GM12878 (cell line): Measurements from ENCODE around the gene TEX51. TPM values are rescaled to one million over a fixed set of nuclear protein-coding genes. Genes with fewer than 3 reads are reported as not detected.

Experiments used
- ATAC-seq: fragments of 200-7000 bp; cut with Tn5 transposase; 3 replicates; pipeline ENCODE4 v1.9.1; 2020; ENCODE audit warnings: mild to moderate bottlenecking, moderate library complexity
- BruUV-seq: library from RNA; stranded (reverse); fragments of 400-500 nt; replicated peaks from 2 replicates; lab custom pipeline; 2021; lab: Mats Ljungman, UMichigan
- CTCF ChIA-PET: fragments of 300-600 bp; sonication (Branson Sonifier 250); formaldehyde crosslinking; extraction: SDS; loops from one replicate; lab custom pipeline; 2021; ENCODE audit warnings: inconsistent platforms; lab: Yijun Ruan, JAX
- POLR2A ChIA-PET: fragments of 350-600 bp; formaldehyde crosslinking; extraction: SDS; loops from one replicate; lab custom pipeline; 2021; ENCODE audit warnings: inconsistent platforms; lab: Charles Lee
- RAD21 ChIA-PET: fragments of 300-600 bp; sonication (Branson Sonifier 250); formaldehyde crosslinking; loops from one replicate; lab custom pipeline; 2023; ENCODE audit warnings: antibody characterized with exemption; ENCODE audit not compliant: unreplicated experiment; lab: Charles Lee
- SMC1A ChIA-PET: fragments of 300-600 bp; sonication (Branson Sonifier 250); formaldehyde crosslinking; loops from one replicate; lab custom pipeline; 2023; ENCODE audit not compliant: unreplicated experiment, uncharacterized antibody; lab: Charles Lee
- DNase-seq: peaks from one replicate; pipeline ENCODE4 v3.0.0-alpha.2; 2011; ENCODE audit warnings: low read depth, low spot score
- FAIRE-seq: peaks from 3 replicates; lab custom pipeline; 2011; peaks lifted over from hg19 to GRCh38; lab: Jason Lieb, UNC
- H2AFZ ChIP-seq: 2 replicates; pipeline ENCODE4 v1.6.0; 2011; ENCODE audit warnings: low read depth, low read length, control low read depth; ENCODE audit not compliant: control insufficient read depth
- H3K27ac ChIP-seq: 2 replicates; pipeline ENCODE4 v1.5.1; 2011; ENCODE audit warnings: control low read depth; ENCODE audit not compliant: control insufficient read depth, insufficient read depth
- H3K27me3 ChIP-seq, 2 experiments: replicated peaks in 1 of 2; 2 replicates each; pipeline versions ENCODE4 v1.6.0 to v1.6.1; 2011; ENCODE audit warnings: low read length in 1 of 2; ENCODE audit not compliant: control insufficient read depth in 2 of 2, insufficient read depth in 2 of 2
- H3K36me3 ChIP-seq, 2 experiments: 2 replicates each; pipeline ENCODE4 v1.5.1; 2011; ENCODE audit warnings: low read length in 1 of 2; ENCODE audit not compliant: control insufficient read depth in 2 of 2, insufficient read depth in 2 of 2
- H3K4me1 ChIP-seq: 2 replicates; pipeline ENCODE4 v1.6.1; 2011; ENCODE audit warnings: mild to moderate bottlenecking, low read length, moderate library complexity, mixed read lengths; ENCODE audit not compliant: control insufficient read depth, insufficient read depth
- H3K4me2 ChIP-seq: 2 replicates; pipeline ENCODE4 v1.6.0; 2011; ENCODE audit warnings: control low read depth; ENCODE audit not compliant: control insufficient read depth, insufficient read depth
- H3K4me3 ChIP-seq: fragments of 200-600 bp; sonication (generic); 2 replicates; pipeline ENCODE4 v1.5.1; 2016
- H3K79me2 ChIP-seq: 2 replicates; pipeline ENCODE4 v1.6.0; 2011; ENCODE audit warnings: low read length; ENCODE audit not compliant: control insufficient read depth, insufficient read depth
- H3K9ac ChIP-seq: 2 replicates; pipeline ENCODE4 v1.8.0; 2011; ENCODE audit warnings: low read length, control low read depth, mixed read lengths; ENCODE audit not compliant: control insufficient read depth, insufficient read depth
- H3K9me3 ChIP-seq: replicated peaks from 3 replicates; pipeline ENCODE4 v1.5.1; 2011; ENCODE audit warnings: mild to moderate bottlenecking, low read length; ENCODE audit not compliant: control insufficient read depth, insufficient read depth
- H4K20me1 ChIP-seq: 2 replicates; pipeline ENCODE4 v1.6.0; 2011; ENCODE audit not compliant: control insufficient read depth, insufficient read depth
- BACH1 ChIP-seq: fragments of 450-650 bp; IDR thresholded peaks from 2 replicates; pipeline ENCODE4 v1.6.1; 2017; ENCODE audit warnings: mild to moderate bottlenecking, borderline replicate concordance
- BCLAF1 ChIP-seq: fragments of 450-650 bp; IDR thresholded peaks from 2 replicates; pipeline ENCODE4 v1.6.1; 2017; ENCODE audit warnings: antibody characterized with exemption, mild to moderate bottlenecking, moderate library complexity
- HDAC6 ChIP-seq: fragments of 200-600 bp; sonication (generic); IDR thresholded peaks from one replicate; pipeline ENCODE4 v1.8.0; 2017; ENCODE audit warnings: antibody characterized with exemption; ENCODE audit not compliant: unreplicated experiment
- MTA2 ChIP-seq: fragments of 450-650 bp; IDR thresholded peaks from 2 replicates; pipeline ENCODE4 v1.6.1; 2016; ENCODE audit warnings: low read depth, mild to moderate bottlenecking, moderate library complexity
- MTA3 ChIP-seq: IDR thresholded peaks from 2 replicates; pipeline ENCODE4 v1.6.1; 2012; ENCODE audit warnings: low read length, inconsistent platforms, borderline replicate concordance
- NR2C1 ChIP-seq: fragments of 450-650 bp; IDR thresholded peaks from 2 replicates; pipeline ENCODE4 v1.6.1; 2017; ENCODE audit warnings: antibody characterized with exemption, mild to moderate bottlenecking, moderate library complexity
- RB1 ChIP-seq: fragments of 450-650 bp; formaldehyde crosslinking; IDR thresholded peaks from 2 replicates; pipeline ENCODE4 v1.6.1; 2017; ENCODE audit warnings: mild to moderate bottlenecking, borderline replicate concordance
- SIN3A ChIP-seq: IDR thresholded peaks from 2 replicates; pipeline ENCODE4 v1.6.1; 2012; ENCODE audit warnings: low read depth, low read length, improper control_type of control experiment
- SMC3 ChIP-seq: IDR thresholded peaks from 2 replicates; pipeline ENCODE4 v1.6.1; 2011; ENCODE audit warnings: low read length, improper control_type of control experiment, borderline replicate concordance
- USF1 ChIP-seq: IDR thresholded peaks from 2 replicates; pipeline ENCODE4 v1.6.1; 2011; ENCODE audit warnings: borderline replicate concordance, low read depth, mild to moderate bottlenecking, moderate library complexity, mixed read lengths, low read length; ENCODE audit not compliant: insufficient read depth; ENCODE audit errors: extremely low read length
- ZNF384 ChIP-seq: IDR thresholded peaks from 2 replicates; pipeline ENCODE4 v1.6.1; 2012; ENCODE audit warnings: low read depth, mild to moderate bottlenecking, low read length, improper control_type of control experiment, borderline replicate concordance
- ZZZ3 ChIP-seq: IDR thresholded peaks from 2 replicates; pipeline ENCODE4 v1.6.1; 2011; ENCODE audit warnings: low read depth; ENCODE audit not compliant: control insufficient read depth, insufficient read length
- WGBS: methylation state at CpG from one replicate; pipeline ENCODE4 v1.1.6; 2016; ENCODE audit warnings: low lambda C conversion rate; ENCODE audit not compliant: insufficient replicate concordance, insufficient coverage; ENCODE audit errors: missing lambda C conversion rate; 5-methylcytosine and 5-hydroxymethylcytosine counted together
- in situ Hi-C: fragments of 300-500 bp; cut with MboI; formaldehyde crosslinking; loops from 9 replicates; pipeline ENCODE4 v1.14.3; 2018; ENCODE audit warnings: mixed read lengths
- intact Hi-C: fragments of 100-400 bp; cut with micrococcal nuclease; formaldehyde crosslinking; loops from one replicate; pipeline ENCODE4 v1.14.2; 2022; ENCODE audit not compliant: unreplicated experiment
- polyA plus RNA-seq, 11 experiments: library from polyadenylated mRNA; depleted of rRNA in 4 of 11; unstranded in 6 of 11; stranded (reverse) in 5 of 11; fragments of >200 nt; fragmentation: Nextera tagmentation in 4 of 11; fragmentation: Illumina TruSeq in 1 of 11; extraction: Ambion mirVana in 4 of 11; extraction: Trizol in 1 of 11; gene quantifications; 1 replicate in 1 of 11; 2 replicates in 10 of 11; pipeline versions ENCODE4 v1.2.1 to v1.2.3, GENCODE V29; 2011 to 2016; ENCODE audit warnings: inconsistent platforms in 2 of 11, missing spikeins in 2 of 11, low read depth in 1 of 11
- total RNA-seq, 4 experiments: library from RNA; depleted of rRNA in 3 of 4; stranded (reverse); fragments of >200 nt in 3 of 4; fragmentation: Illumina TruSeq in 1 of 4; extraction: Trizol in 1 of 4; gene quantifications; 2 replicates each; pipeline versions ENCODE4 v1.2.1 to v1.2.3, GENCODE V29; 2013 to 2021
- TF ChIP-seq, protein P1 (sequence below): fragments of 150-350 bp; IDR thresholded peaks from 2 replicates; pipeline ENCODE4 v1.6.1; 2014; ENCODE audit warnings: mild to moderate bottlenecking, low read depth, low read length
- TF ChIP-seq, protein P2 (sequence below): IDR thresholded peaks from 2 replicates; pipeline ENCODE4 v1.6.1; 2012; ENCODE audit warnings: low read depth, low read length, improper control_type of control experiment
- TF ChIP-seq, protein P3 (sequence below): fragments of 450-650 bp; IDR thresholded peaks from 2 replicates; pipeline ENCODE4 v1.6.1; 2016; ENCODE audit warnings: mild to moderate bottlenecking, moderate library complexity, borderline replicate concordance

Gene TEX51
- total and polyA plus RNA-seq, 10 of the 15 experiments (the other 5 are each of a cell fraction or from before 2014, with no cell fraction given), result not detected

- Histone ChIP-seq H3K79me2 (no peaks in the 10 kb centered on the region), H3K4me3 (no peak overlapping the region), H3K4me1 (no peaks in the 10 kb centered on the region), H4K20me1 (no peaks in the 10 kb centered on the region), H3K36me3 (no peaks in the 10 kb centered on the region), H3K9ac (no peak overlapping the region), H2AFZ (no peak overlapping the region), H3K9me3 (no peaks in the 10 kb centered on the region), H3K4me2 (no peak overlapping the region), H3K27me3 (peaks cover 1 to 3% of the 10 kb centered on the region in 2 experiments; a peak in 2 of 4 replicates), H3K27ac (no peak overlapping the region)
- in situ Hi-C loops (no loop called here), intact Hi-C loops (no loop called here)
- FAIRE-seq (no peak), DNase-seq (no peak), ATAC-seq (no peak)
- no TSS peak for BruUV-seq
- 9% methylated on average over 3 of the region's 3 CpGs for WGBS
- TF ChIP-seq MTA3 (no peak), USF1 (no peak), NR2C1 (no peak), HDAC6 (no peak), RB1 (no peak), BCLAF1 (no peak), BACH1 (no peak), MTA2 (no peak), SIN3A (no peak), ZNF384 (no peak), ZZZ3 (no peak), SMC3 (no peak)
- TF ChIP-seq, protein P1, sequence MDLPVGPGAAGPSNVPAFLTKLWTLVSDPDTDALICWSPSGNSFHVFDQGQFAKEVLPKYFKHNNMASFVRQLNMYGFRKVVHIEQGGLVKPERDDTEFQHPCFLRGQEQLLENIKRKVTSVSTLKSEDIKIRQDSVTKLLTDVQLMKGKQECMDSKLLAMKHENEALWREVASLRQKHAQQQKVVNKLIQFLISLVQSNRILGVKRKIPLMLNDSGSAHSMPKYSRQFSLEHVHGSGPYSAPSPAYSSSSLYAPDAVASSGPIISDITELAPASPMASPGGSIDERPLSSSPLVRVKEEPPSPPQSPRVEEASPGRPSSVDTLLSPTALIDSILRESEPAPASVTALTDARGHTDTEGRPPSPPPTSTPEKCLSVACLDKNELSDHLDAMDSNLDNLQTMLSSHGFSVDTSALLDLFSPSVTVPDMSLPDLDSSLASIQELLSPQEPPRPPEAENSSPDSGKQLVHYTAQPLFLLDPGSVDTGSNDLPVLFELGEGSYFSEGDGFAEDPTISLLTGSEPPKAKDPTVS, result no peak
- TF ChIP-seq, protein P2, sequence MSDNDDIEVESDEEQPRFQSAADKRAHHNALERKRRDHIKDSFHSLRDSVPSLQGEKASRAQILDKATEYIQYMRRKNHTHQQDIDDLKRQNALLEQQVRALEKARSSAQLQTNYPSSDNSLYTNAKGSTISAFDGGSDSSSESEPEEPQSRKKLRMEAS, result no peak
- TF ChIP-seq, protein P3, sequence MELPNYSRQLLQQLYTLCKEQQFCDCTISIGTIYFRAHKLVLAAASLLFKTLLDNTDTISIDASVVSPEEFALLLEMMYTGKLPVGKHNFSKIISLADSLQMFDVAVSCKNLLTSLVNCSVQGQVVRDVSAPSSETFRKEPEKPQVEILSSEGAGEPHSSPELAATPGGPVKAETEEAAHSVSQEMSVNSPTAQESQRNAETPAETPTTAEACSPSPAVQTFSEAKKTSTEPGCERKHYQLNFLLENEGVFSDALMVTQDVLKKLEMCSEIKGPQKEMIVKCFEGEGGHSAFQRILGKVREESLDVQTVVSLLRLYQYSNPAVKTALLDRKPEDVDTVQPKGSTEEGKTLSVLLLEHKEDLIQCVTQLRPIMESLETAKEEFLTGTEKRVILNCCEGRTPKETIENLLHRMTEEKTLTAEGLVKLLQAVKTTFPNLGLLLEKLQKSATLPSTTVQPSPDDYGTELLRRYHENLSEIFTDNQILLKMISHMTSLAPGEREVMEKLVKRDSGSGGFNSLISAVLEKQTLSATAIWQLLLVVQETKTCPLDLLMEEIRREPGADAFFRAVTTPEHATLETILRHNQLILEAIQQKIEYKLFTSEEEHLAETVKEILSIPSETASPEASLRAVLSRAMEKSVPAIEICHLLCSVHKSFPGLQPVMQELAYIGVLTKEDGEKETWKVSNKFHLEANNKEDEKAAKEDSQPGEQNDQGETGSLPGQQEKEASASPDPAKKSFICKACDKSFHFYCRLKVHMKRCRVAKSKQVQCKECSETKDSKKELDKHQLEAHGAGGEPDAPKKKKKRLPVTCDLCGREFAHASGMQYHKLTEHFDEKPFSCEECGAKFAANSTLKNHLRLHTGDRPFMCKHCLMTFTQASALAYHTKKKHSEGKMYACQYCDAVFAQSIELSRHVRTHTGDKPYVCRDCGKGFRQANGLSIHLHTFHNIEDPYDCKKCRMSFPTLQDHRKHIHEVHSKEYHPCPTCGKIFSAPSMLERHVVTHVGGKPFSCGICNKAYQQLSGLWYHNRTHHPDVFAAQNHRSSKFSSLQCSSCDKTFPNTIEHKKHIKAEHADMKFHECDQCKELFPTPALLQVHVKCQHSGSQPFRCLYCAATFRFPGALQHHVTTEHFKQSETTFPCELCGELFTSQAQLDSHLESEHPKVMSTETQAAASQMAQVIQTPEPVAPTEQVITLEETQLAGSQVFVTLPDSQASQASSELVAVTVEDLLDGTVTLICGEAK, result no peak
- RAD21 ChIA-PET, result no interaction called here
- CTCF ChIA-PET, result interaction anchor here (0.8 kb wide), 1 partner anchor 31 kb away, joined by 3 read pairs; no protein-coding TSS in a partner anchor
- POLR2A ChIA-PET, result interaction anchor here (0.8 kb wide), 1 partner anchor 18 kb away, joined by 3 read pairs; no protein-coding TSS in a partner anchor
- SMC1A ChIA-PET, result interaction anchor here (0.9 to 2.1 kb wide), 2 partner anchors 10 to 56 kb away, joined by 4 to 7 read pairs; no protein-coding TSS in a partner anchor
Measured at GRCh38 chr2:126855606-126856005, 43.1 kb upstream of the TEX51 start.
